GM12864 (cell line): ENCODE measurements around the gene MFAP2.

Source experiments
- DNase-seq: peaks from one replicate; pipeline ENCODE4 v3.0.0-alpha.2; 2011; ENCODE audit warnings: low read depth
- H3K4me3 ChIP-seq: 2 replicates; pipeline ENCODE4 v1.5.1; 2011; ENCODE audit warnings: mild to moderate bottlenecking, low read depth, low read length, control low read depth
- CTCF ChIP-seq: IDR thresholded peaks from 2 replicates; pipeline ENCODE4 v1.5.1; 2011; ENCODE audit warnings: low read depth, mild to moderate bottlenecking, moderate library complexity, low read length, control low read depth, inconsistent platforms; ENCODE audit errors: missing control alignments

The MFAP2 gene

GRCh38 chr1:16996845-16997244, 16.4 kb upstream of the MFAP2 start:
- no peak overlapping the region for H3K4me3 ChIP-seq
- TF ChIP-seq CTCF = no peak

GRCh38 chr1:16993521-16994038, 13.2 kb upstream of the MFAP2 start:
- TF ChIP-seq CTCF = no peak
- no peak overlapping the region for H3K4me3 ChIP-seq
- DNase-seq = no peak

More at GRCh38 chr1:16996845-16997244, 16.4 kb upstream of the MFAP2 start:
- DNase-seq = no peak

DNA sequence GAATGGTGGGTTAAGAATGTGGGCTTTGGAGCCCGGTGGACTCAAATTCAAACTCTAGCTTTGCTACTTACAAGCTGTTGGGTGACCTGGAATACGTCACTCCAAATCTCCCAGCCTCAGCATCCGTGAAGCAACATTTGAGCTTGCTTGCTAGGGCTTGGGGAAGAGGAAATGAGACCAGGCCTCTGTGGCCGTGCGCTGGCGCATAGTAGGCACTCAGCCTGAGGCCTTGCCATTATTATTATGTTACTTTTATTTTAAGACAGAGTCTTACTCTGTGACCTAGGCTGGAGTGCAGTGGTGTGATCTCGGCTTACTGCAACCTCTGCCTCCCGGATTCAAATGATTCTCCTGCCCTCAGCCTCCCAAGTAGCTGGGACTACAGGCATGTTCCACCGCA, 12.3 kb upstream of the MFAP2 start:
- no peak for TF ChIP-seq CTCF
- no peak for DNase-seq
- H3K4me3 ChIP-seq = no peak overlapping the region

DNA sequence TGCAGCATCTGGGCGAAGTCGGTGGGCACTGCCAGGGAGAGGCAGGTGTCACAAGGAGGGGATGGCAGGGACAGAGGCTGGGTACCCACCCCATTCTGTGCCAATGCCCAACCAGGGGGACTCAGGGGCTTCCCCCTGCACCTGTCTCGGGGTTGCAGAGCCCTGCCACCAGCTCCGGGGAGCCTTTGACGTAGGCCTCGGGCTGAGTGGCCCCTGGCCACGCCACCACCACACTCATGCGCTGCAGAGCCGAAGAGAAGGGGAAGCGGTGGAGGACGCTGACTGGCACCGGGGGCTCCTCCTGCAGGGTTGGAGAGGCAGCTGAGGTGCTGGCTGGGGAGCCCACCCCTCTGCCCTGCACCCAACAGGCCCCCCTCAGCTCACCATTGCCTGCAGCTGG, 11.7 kb upstream of the MFAP2 start:
- DNase-seq = no peak
- TF ChIP-seq CTCF = no peak
- no peak overlapping the region for H3K4me3 ChIP-seq

- TF ChIP-seq CTCF = no peak
- H3K4me3 ChIP-seq = no peak overlapping the region
- DNase-seq = no peak
Observed at GRCh38 chr1:16991571-16991970, 11.2 kb upstream of the MFAP2 start.

DNA sequence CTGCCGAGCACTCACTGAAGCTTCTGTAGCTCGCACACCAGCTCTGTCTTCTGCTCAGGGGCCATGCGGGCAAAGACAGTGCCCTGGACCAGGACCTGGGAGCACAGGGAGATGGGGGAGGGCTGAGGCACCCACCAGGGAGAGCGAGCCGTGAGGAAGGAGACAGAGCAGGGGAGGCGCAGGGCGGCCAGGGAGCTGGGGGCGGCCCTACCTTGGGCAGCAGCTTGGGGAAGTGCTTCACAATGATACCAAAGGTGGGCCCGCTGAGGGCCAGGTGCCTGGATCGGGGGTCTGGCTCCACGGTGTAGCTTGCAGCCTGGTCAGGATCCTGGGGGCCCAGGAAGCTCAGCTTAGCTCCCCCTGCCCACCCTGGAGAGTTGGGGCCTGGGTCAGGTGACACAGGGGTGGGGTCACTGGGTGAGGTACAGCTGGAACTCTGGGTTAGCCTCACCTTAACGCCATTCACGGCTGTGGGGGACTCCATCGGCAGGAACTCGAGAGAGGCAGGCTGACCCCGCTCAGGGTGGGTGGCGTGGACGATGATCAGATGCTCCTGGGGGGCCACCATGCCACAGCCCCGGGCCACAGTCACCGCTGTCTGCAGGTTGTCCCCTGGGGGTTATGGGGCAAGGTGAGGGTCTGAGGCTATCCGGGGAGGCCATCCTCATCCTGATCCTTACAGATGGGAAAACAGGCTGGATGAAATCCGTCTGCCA, 9.4 kb upstream of the MFAP2 start:
- no peak overlapping the region for H3K4me3 ChIP-seq
- DNase-seq = no peak
- no peak for TF ChIP-seq CTCF

GRCh38 chr1:16988210-16988609, 7.8 kb upstream of the MFAP2 start:
- no peak for TF ChIP-seq CTCF

More at GRCh38 chr1:16988210-16988609, 7.8 kb upstream of the MFAP2 start:
- no peak for DNase-seq
- no peak overlapping the region for H3K4me3 ChIP-seq
